ENCODE measurements around the gene IDE. TPM values are rescaled to one million over a fixed set of nuclear protein-coding genes. Genes with fewer than 3 reads are reported as not detected.

Gene IDE
- total and polyA plus RNA-seq, 10 of the 15 experiments (the other 5 are each of a cell fraction or from before 2014, with no cell fraction given), result 11.6 to 54.5 (median 33.6) TPM

DNA sequence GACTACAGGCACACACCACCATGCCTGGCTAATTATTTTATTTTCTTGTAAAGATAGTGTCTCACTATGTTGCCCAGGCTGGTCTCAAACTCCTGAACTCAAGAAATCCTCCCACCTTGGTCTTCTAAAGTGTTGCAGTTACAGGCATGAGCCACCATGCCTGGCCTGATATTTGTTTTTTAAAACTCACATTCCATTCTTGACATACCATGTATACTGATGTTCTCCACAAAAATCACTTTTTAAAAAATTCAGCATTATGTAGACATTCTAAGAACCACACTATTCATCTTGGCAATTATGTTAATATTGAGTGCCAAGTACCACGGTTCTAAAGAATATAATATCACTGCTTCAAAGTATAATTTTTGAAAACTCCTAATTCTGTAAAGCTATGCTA is 43.5 kb downstream of the IDE start:
- CTCF ChIA-PET, result no interaction called here
- in situ Hi-C loops (cut with MboI), result no loop called here

More for the DNA sequence above, 43.5 kb downstream of the IDE start:
- no peak for TF ChIP-seq IKZF2 (IDR thresholded peaks at IDR 0.05)
- TF ChIP-seq, protein P1, sequence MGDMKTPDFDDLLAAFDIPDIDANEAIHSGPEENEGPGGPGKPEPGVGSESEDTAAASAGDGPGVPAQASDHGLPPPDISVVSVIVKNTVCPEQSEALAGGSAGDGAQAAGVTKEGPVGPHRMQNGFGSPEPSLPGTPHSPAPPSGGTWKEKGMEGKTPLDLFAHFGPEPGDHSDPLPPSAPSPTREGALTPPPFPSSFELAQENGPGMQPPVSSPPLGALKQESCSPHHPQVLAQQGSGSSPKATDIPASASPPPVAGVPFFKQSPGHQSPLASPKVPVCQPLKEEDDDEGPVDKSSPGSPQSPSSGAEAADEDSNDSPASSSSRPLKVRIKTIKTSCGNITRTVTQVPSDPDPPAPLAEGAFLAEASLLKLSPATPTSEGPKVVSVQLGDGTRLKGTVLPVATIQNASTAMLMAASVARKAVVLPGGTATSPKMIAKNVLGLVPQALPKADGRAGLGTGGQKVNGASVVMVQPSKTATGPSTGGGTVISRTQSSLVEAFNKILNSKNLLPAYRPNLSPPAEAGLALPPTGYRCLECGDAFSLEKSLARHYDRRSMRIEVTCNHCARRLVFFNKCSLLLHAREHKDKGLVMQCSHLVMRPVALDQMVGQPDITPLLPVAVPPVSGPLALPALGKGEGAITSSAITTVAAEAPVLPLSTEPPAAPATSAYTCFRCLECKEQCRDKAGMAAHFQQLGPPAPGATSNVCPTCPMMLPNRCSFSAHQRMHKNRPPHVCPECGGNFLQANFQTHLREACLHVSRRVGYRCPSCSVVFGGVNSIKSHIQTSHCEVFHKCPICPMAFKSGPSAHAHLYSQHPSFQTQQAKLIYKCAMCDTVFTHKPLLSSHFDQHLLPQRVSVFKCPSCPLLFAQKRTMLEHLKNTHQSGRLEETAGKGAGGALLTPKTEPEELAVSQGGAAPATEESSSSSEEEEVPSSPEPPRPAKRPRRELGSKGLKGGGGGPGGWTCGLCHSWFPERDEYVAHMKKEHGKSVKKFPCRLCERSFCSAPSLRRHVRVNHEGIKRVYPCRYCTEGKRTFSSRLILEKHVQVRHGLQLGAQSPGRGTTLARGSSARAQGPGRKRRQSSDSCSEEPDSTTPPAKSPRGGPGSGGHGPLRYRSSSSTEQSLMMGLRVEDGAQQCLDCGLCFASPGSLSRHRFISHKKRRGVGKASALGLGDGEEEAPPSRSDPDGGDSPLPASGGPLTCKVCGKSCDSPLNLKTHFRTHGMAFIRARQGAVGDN (IDR thresholded peaks at IDR 0.05), result no peak
- intact Hi-C loops (cut with micrococcal nuclease; ENCODE audit: unreplicated experiment), result no loop called here
- DNase-seq (ENCODE audit: low read depth, low spot score) (no peak), FAIRE-seq (no peak), ATAC-seq (no peak)
- Histone ChIP-seq H3K4me2 (ENCODE audit: control insufficient read depth, insufficient read depth) (no peak overlapping the region), H3K36me3 (ENCODE audit: control insufficient read depth in 2 of 2, insufficient read depth in 2 of 2, low read length in 1 of 2) (peaks cover 0 to 19% of the 10 kb centered on the region in 2 experiments; a peak in 2 of 4 replicates), H3K9me3 (replicated peaks; ENCODE audit: control insufficient read depth, insufficient read depth, low read length) (no peaks in the 10 kb centered on the region), H3K27ac (ENCODE audit: control insufficient read depth, insufficient read depth) (no peak overlapping the region), H3K79me2 (ENCODE audit: control insufficient read depth, insufficient read depth, low read length) (no peaks in the 10 kb centered on the region), H4K20me1 (ENCODE audit: control insufficient read depth, insufficient read depth) (no peaks in the 10 kb centered on the region), H3K27me3 (replicated peaks in 1 of 2; ENCODE audit: control insufficient read depth in 2 of 2, insufficient read depth in 2 of 2, low read length in 1 of 2) (no peaks in the 10 kb centered on the region), H3K9ac (ENCODE audit: control insufficient read depth, insufficient read depth, low read length) (no peak overlapping the region), H3K4me1 (ENCODE audit: control insufficient read depth, insufficient read depth, low read length) (no peaks in the 10 kb centered on the region), H3K4me3 (no peak overlapping the region), H2AFZ (ENCODE audit: control insufficient read depth, low read depth, low read length) (no peak overlapping the region)
- BruUV-seq (replicated peaks), result no TSS peak
- ChIA-PET SMC1A (ENCODE audit: uncharacterized antibody, unreplicated experiment) (interaction anchor here (1.3 to 3.1 kb wide), 2 partner anchors 13 to 41 kb away, joined by 4 to 7 read pairs; no protein-coding TSS in a partner anchor), RAD21 (ENCODE audit: unreplicated experiment) (no interaction called here), POLR2A (no interaction called here)
- WGBS (ENCODE audit: insufficient coverage, insufficient replicate concordance, low lambda C conversion rate, missing lambda C conversion rate), result 96% methylated on average over 1 of the region's 1 CpG

All from GM12878 (cell line).